Measurements from ENCODE around the gene MACROH2A1.

MACROH2A1 gene

GRCh38 chr5:135289651-135290050 lies 109.4 kb downstream of the MACROH2A1 start:
- DNase-seq (ENCODE audit: low read depth in 1 of 2, low spot score in 1 of 2) = no peak

GRCh38 chr5:135287551-135287950 lies 111.5 kb downstream of the MACROH2A1 start:
- no peak for DNase-seq (ENCODE audit: low read depth in 1 of 2, low spot score in 1 of 2)
